HepG2 (cell line): Measurements from ENCODE around the gene POU6F2. TPM values are rescaled to one million over a fixed set of nuclear protein-coding genes. Genes with fewer than 3 reads are reported as not detected.

Source experiments
- ATAC-seq: fragments of 200-7000 bp; cut with Tn5 transposase; 3 replicates; pipeline ENCODE4 v1.9.1; 2020; ENCODE audit warnings: mild to moderate bottlenecking, moderate library complexity
- BruUV-seq: library from RNA; stranded (reverse); fragments of 400-500 nt; replicated peaks from 2 replicates; lab custom pipeline; 2021; lab: Mats Ljungman, UMichigan
- CTCF ChIA-PET: fragments of 300-600 bp; formaldehyde crosslinking; extraction: SDS; loops from one replicate; lab custom pipeline; 2021; ENCODE audit warnings: low total read pairs, inconsistent platforms, low intra/inter-chr PET ratio; lab: Yijun Ruan, JAX
- POLR2A ChIA-PET: fragments of 350-600 bp; sonication (Branson Sonifier 250); formaldehyde crosslinking; loops from one replicate; lab custom pipeline; 2020; ENCODE audit warnings: antibody characterized with exemption, inconsistent platforms; lab: Yijun Ruan, JAX
- DNase-seq: peaks from one replicate; pipeline ENCODE4 v3.0.0-alpha.2; 2015; ENCODE audit warnings: low spot score
- FAIRE-seq: peaks from 3 replicates; lab custom pipeline; 2011; peaks lifted over from hg19 to GRCh38; lab: Jason Lieb, UNC
- H2AFZ ChIP-seq: one replicate; pipeline ENCODE4 v1.6.1; 2011; ENCODE audit warnings: low read length, inconsistent platforms
- H3K27ac ChIP-seq: fragments of 300-600 bp; 3 replicates; pipeline ENCODE4 v1.8.0; 2011; ENCODE audit warnings: mixed run types, mild to moderate bottlenecking, mixed read lengths, low read length, inconsistent platforms; ENCODE audit not compliant: insufficient read depth; ENCODE audit errors: extremely low read length
- H3K27me3 ChIP-seq, 2 experiments: fragments of 200-600 bp in 1 of 2; 2 replicates in 1 of 2; 3 replicates in 1 of 2; pipeline versions ENCODE4 v1.6.0 to v1.8.0; 2011; ENCODE audit warnings: low read length in 2 of 2, mild to moderate bottlenecking in 2 of 2, moderate library complexity in 2 of 2, inconsistent platforms in 1 of 2; ENCODE audit not compliant: insufficient read depth in 2 of 2, control insufficient read depth in 1 of 2
- H3K36me3 ChIP-seq, 2 experiments: fragments of 200-600 bp in 1 of 2; replicated peaks in 1 of 2; 2 replicates in 1 of 2; 3 replicates in 1 of 2; pipeline versions ENCODE4 v1.5.1 to v1.8.0; 2011; ENCODE audit warnings: low read length in 2 of 2, inconsistent platforms in 1 of 2; ENCODE audit not compliant: insufficient read depth in 2 of 2, control insufficient read depth in 1 of 2
- H3K4me1 ChIP-seq: 2 replicates; pipeline ENCODE4 v1.5.1; 2012; ENCODE audit warnings: low read length, inconsistent platforms; ENCODE audit not compliant: insufficient read depth
- H3K4me2 ChIP-seq: 2 replicates; pipeline ENCODE4 v1.6.0; 2011; ENCODE audit warnings: low read depth, low read length, inconsistent platforms
- H3K4me3 ChIP-seq, 3 experiments: fragments of 200-600 bp in 1 of 3; sonication (generic), shearing (Covaris generic) in 1 of 3; replicated peaks in 1 of 3; 2 replicates each; pipeline ENCODE4 v1.5.1; 2011 to 2016; ENCODE audit warnings: low read length in 3 of 3, inconsistent platforms in 2 of 3, low read depth in 2 of 3, mild to moderate bottlenecking in 2 of 3, control low read depth in 1 of 3, mixed read lengths in 1 of 3; ENCODE audit not compliant: insufficient read depth in 1 of 3
- H3K79me2 ChIP-seq: one replicate; pipeline ENCODE4 v1.6.1; 2011; ENCODE audit warnings: low read length, inconsistent platforms; ENCODE audit not compliant: insufficient read depth
- H3K9ac ChIP-seq: 2 replicates; pipeline ENCODE4 v1.6.0; 2011; ENCODE audit warnings: mild to moderate bottlenecking, low read depth, low read length, inconsistent platforms; ENCODE audit not compliant: insufficient read depth
- H3K9me3 ChIP-seq: 2 replicates; pipeline ENCODE4 v1.5.1; 2012; ENCODE audit warnings: mild to moderate bottlenecking, low read length
- H4K20me1 ChIP-seq: 2 replicates; pipeline ENCODE4 v1.6.0; 2011; ENCODE audit warnings: inconsistent platforms, mild to moderate bottlenecking, low read length, moderate library complexity; ENCODE audit not compliant: insufficient read depth
- ARID2 ChIP-seq: sonication (generic); formaldehyde crosslinking; IDR thresholded peaks from 2 replicates; pipeline ENCODE4 v1.8.1; 2022; ENCODE audit warnings: mild to moderate bottlenecking, missing genetic modification reagents, borderline replicate concordance
- CEBPG ChIP-seq: IDR thresholded peaks from 2 replicates; pipeline ENCODE4 v1.6.1; 2016
- E2F1 ChIP-seq: sonication (generic); formaldehyde crosslinking; IDR thresholded peaks from 2 replicates; pipeline ENCODE4 v1.5.0; 2020; ENCODE audit warnings: missing genetic modification reagents
- ELF1 ChIP-seq: sonication (generic); formaldehyde crosslinking; IDR thresholded peaks from 2 replicates; pipeline ENCODE4 v1.4.0; 2020; ENCODE audit warnings: missing genetic modification reagents
- ESRRA ChIP-seq: sonication (generic); formaldehyde crosslinking; IDR thresholded peaks from 2 replicates; pipeline ENCODE4 v1.5.1; 2020; ENCODE audit warnings: mild to moderate bottlenecking, low read depth, missing genetic modification reagents
- KLF12 ChIP-seq: sonication (generic); formaldehyde crosslinking; IDR thresholded peaks from 2 replicates; pipeline ENCODE4 v1.4.0; 2020; ENCODE audit warnings: missing genetic modification reagents, borderline replicate concordance
- MAFF ChIP-seq: IDR thresholded peaks from 2 replicates; pipeline ENCODE4 v1.6.1; 2011; ENCODE audit warnings: low read depth, low read length, improper control_type of control experiment
- MAFK ChIP-seq, 2 experiments: IDR thresholded peaks in 1 of 2; conservative IDR thresholded peaks in 1 of 2; 2 replicates each; pipeline ENCODE4 v1.6.1; 2011; ENCODE audit warnings: improper control_type of control experiment in 2 of 2, low read length in 2 of 2
- MIER2 ChIP-seq: IDR thresholded peaks from 2 replicates; pipeline ENCODE4 v1.6.1; 2016; ENCODE audit warnings: missing biosample characterization, missing genetic modification reagents
- NFE2L2 ChIP-seq: fragments of 150-350 bp; IDR thresholded peaks from 2 replicates; pipeline ENCODE4 v1.6.1; 2014; ENCODE audit warnings: low read length
- PBX2 ChIP-seq: IDR thresholded peaks from 2 replicates; pipeline ENCODE4 v1.6.1; 2016; ENCODE audit warnings: control low read depth
- SKIL ChIP-seq: sonication (generic); formaldehyde crosslinking; IDR thresholded peaks from 2 replicates; pipeline ENCODE4 v1.8.0; 2022; ENCODE audit warnings: missing genetic modification reagents, mild to moderate bottlenecking, moderate library complexity, borderline replicate concordance
- TBL1XR1 ChIP-seq: fragments of 150-350 bp; IDR thresholded peaks from 2 replicates; pipeline ENCODE4 v1.6.1; 2014; ENCODE audit warnings: borderline replicate concordance, low read length; ENCODE audit not compliant: partially characterized antibody
- ZNF660 ChIP-seq: sonication (generic); formaldehyde crosslinking; IDR thresholded peaks from 2 replicates; pipeline ENCODE4 v1.5.1; 2020; ENCODE audit warnings: mild to moderate bottlenecking, low read depth, missing genetic modification reagents, borderline replicate concordance
- WGBS: methylation state at CpG from one replicate; pipeline ENCODE4 v1.1.6; 2017; ENCODE audit warnings: low lambda C conversion rate; 5-methylcytosine and 5-hydroxymethylcytosine counted together
- in situ Hi-C: cut with HindIII; loops from 2 replicates; pipeline ENCODE4 v1.10.0; 2017; ENCODE audit warnings: low pct_unique_long_range_greater_than_20kb; ENCODE audit not compliant: extremely low pct_ligation_motif_present
- intact Hi-C: fragments of 100-400 bp; cut with micrococcal nuclease; formaldehyde crosslinking; loops from one replicate; pipeline ENCODE4 v1.10.0; 2022; ENCODE audit not compliant: unreplicated experiment
- polyA plus RNA-seq, 8 experiments: library from polyadenylated mRNA; depleted of rRNA in 3 of 8; stranded (reverse) in 7 of 8; unstranded in 1 of 8; fragments of >200 nt; fragmentation: Illumina TruSeq in 4 of 8; extraction: Trizol in 4 of 8; gene quantifications; 2 replicates each; pipeline versions ENCODE4 v1.2.1 to v1.2.3, GENCODE V29; 2011 to 2016; ENCODE audit warnings: low read depth in 4 of 8, missing spikeins in 1 of 8, mixed read lengths in 1 of 8; ENCODE audit not compliant: insufficient read depth in 1 of 8
- total RNA-seq, 5 experiments: library from RNA; depleted of rRNA; stranded (reverse); fragments of >200 nt; fragmentation: Illumina TruSeq; extraction: Trizol; gene quantifications; 2 replicates each; pipeline ENCODE4 v1.2.3, GENCODE V29; 2016; ENCODE audit warnings: low read depth in 1 of 5

The POU6F2 gene
- total and polyA plus RNA-seq, 2 of the 13 experiments (the other 11 are each of a cell fraction or from before 2014, with no cell fraction given) = not detected

GRCh38 chr7:38950309-38950708 lies 27.4 kb upstream of the POU6F2 start:
- Histone ChIP-seq H3K4me3 (no peak overlapping the region), H3K9me3 (no peaks in the 10 kb centered on the region), H3K27ac (no peak overlapping the region), H4K20me1 (no peaks in the 10 kb centered on the region), H3K4me1 (no peaks in the 10 kb centered on the region), H3K27me3 (no peaks in the 10 kb centered on the region), H2AFZ (no peak overlapping the region), H3K79me2 (no peaks in the 10 kb centered on the region), H3K36me3 (no peaks in the 10 kb centered on the region), H3K9ac (no peak overlapping the region), H3K4me2 (no peak overlapping the region)
- BruUV-seq = no TSS peak
- DNase-seq (no peak), FAIRE-seq (no peak), ATAC-seq (no peak)
- ChIA-PET POLR2A (no interaction called here), CTCF (no interaction called here)
- intact Hi-C loops (no loop called here), in situ Hi-C loops (no loop called here)
- WGBS = 0% methylated on average over 1 of the region's 1 CpG
- no peak for TF ChIP-seq ESRRA (CRISPR knock-in tag)
- no peak for TF ChIP-seq SKIL (CRISPR knock-in tag)
- no peak for TF ChIP-seq ELF1 (CRISPR knock-in tag)
- no peak for TF ChIP-seq KLF12
- TF ChIP-seq ARID2 = no peak
- TF ChIP-seq NFE2L2 = peak; percentile 91
- TF ChIP-seq MIER2 (CRISPR knock-in tag) = no peak
- TF ChIP-seq TBL1XR1 = no peak
- peak; percentile 86 for TF ChIP-seq MAFF
- TF ChIP-seq CEBPG (CRISPR knock-in tag) = no peak
- TF ChIP-seq MAFK (conservative IDR thresholded peaks at IDR 0.05 in 1 of 2, IDR thresholded peaks at IDR 0.05 in 1 of 2; ENCODE audit: low read length in 2 of 2) = peak; percentile 87 to 88
- no peak for TF ChIP-seq ZNF660 (CRISPR knock-in tag)
- TF ChIP-seq E2F1 (CRISPR knock-in tag) = no peak
- no peak for TF ChIP-seq PBX2 (CRISPR knock-in tag)
